ENCODE data around the gene CTNND2.
"Not testable (repeated sequence)": the region's sequence is repeated elsewhere in the genome, so short reads cannot be mapped to it uniquely, and the experiment has no call there.

Gene CTNND2

DNA sequence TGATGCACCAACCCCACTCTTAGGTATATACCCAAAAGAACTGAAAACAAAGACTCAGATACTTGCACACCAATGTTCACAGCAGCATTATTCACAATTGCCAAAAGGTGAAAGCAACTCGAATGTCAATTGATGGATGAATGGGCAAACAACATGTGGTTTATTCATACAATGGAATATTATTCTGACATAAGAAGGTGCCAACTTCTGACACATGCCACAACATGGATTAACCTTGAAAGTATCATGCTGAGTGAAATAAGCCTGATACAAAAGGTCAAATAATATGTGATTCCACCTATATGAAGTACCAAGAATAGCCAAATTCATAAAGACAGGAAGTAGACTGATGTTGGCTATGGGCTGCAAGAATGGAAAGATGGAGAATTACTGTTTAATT, 35.0 kb downstream of the CTNND2 start:
- no peak for DNase-seq

GRCh38 chr5:11863911-11864310, 40.3 kb downstream of the CTNND2 start:
- no peak for DNase-seq

GRCh38 chr5:11857391-11857790, 46.9 kb downstream of the CTNND2 start:
- DNase-seq = no peak

GRCh38 chr5:11854936-11855335, 49.3 kb downstream of the CTNND2 start:
- DNase-seq = no peak

DNA sequence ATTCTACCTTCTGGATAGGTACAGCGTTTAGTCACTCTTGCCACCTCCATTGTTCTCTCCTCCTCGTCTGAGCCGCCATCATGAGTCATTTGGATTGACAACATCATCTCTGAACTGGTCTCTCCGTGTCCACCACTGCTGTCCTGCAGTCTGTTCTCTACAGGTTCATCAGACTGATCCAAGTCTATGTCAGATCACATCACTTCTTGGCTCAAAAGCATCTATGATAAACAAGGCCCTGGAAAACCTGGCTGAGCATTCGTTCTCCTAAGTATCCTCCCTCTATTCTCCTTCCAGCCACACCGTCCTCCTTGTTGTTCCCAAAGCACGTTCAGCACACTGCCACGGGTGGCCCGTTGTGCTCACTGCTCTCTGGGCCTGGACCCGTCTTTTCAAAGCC, 50.5 kb downstream of the CTNND2 start:
- DNase-seq = no peak

- DNase-seq = no peak
Measured at GRCh38 chr5:11853140-11853539, 51.1 kb downstream of the CTNND2 start.

DNA sequence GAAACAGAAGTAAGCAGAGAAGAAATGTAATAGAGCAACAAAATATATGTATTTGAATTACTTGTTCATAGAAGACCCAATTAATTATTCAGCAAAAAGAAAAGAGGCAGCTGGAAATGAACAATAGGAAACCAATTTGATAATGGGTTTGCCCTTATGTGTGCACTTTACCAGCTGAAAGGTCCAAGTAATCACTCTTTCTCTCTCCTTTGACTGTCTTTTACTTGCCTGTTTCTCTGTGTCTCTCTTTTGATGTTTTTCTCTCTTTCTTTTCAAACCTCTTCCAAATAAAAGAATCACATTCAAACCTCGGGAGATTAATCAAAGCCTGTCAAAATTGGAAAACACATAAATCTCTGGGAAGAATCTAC, 51.5 kb downstream of the CTNND2 start:
- no peak for DNase-seq

DNA sequence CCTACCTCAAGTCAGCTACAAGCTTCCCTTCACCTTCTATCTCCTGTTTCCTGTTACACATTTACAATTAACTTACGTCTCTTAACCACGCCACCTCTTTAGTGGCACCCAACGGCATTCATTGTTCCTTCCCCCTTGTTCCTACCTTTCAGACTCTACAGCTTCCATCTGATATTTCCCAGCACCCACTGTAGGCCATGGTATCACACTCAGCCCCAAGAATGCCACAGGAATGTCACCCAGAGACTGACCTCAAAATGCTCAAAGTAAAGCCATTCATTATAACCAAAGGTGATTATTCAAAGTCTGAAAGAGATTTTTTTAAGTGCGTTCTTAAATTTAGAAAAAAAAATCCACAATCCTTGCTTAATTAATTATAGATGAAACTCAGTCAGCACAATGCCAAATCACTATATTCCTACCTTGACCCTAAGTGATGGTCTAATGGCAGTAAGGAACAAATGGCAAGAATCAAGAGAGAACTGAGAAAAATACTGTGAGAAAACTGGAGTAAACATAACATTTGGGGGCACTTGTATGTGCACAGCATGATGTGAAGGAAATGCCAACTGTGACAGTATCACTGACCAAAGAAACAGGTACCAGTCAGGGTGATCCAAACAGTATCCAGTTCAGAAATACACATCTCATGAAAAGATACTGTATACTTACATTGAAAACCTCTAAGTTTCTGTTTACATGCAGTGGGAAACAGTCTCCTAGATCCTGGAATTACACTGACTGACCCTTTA, 52.1 kb downstream of the CTNND2 start:
- no peak for DNase-seq

GRCh38 chr5:11851416-11851815, 52.8 kb downstream of the CTNND2 start:
- no peak for DNase-seq

- not testable (repeated sequence) for DNase-seq
Measured at GRCh38 chr5:11828566-11828965, 75.7 kb downstream of the CTNND2 start.

DNA sequence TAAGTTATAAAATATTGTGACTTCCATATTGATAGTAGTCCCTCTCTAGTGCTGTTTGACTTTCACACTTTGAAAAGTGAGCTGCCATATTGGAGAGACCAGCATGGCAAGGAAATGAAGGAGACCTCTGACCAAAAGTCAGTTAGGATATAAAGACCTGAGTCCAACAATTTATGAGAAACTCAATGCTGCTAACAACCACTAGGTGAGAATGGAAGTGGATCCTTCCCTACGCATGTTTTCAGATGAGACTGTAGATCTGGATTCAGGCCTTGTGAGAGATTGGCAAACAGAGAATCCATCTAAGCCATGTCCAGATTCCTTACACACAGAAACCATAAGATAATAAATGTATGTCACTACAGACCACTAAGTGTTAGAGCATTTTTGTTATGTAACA, 81.6 kb downstream of the CTNND2 start:
- no peak for DNase-seq

DNA sequence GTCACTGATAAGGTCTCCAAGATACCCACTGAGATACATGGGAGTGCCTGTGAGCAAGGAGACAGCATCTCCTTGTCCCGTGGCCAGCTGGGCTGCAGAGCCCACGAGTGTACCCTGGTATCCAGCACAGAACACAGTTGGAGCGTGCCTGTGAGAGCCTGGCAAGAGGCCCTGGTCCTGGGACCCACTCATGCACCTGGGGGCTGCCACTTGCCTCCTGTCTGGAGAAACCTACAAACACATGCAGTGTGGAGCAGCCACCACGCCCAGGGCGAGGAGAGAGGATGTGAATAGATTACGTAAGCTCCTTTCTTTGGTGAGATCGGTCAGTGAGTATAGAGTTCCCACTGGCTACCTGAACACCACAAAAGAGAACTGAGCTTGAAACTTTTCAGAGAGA, 88.3 kb downstream of the CTNND2 start:
- DNase-seq = no peak

GRCh38 chr5:11815481-11815880, 88.8 kb downstream of the CTNND2 start:
- DNase-seq = no peak

- DNase-seq = no peak
Measured at GRCh38 chr5:11814373-11814772, 89.9 kb downstream of the CTNND2 start.

- no peak for DNase-seq
Measured at GRCh38 chr5:11809407-11809806, 94.8 kb downstream of the CTNND2 start.

- no peak for DNase-seq
Measured at GRCh38 chr5:11803436-11803835, 100.8 kb downstream of the CTNND2 start.

DNA sequence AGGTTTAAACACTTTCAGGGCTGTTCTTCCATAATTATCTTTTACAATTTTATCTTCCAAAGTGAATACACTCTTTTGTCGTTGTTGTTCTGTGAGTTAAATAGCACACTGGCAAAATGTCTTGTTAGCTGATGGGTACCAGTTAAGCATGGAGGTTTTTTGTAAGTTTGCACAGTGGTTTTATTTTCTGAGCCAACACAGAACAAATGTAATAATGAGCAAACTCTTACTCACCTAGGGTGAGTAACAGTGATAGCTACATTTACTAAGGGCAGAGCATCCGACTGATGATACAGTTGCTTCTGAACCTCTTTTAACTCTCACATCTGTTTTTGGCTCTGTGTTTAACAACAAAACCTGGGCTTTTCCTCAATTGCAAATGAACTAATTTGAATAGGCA, 103.2 kb downstream of the CTNND2 start:
- DNase-seq = no peak

DNA sequence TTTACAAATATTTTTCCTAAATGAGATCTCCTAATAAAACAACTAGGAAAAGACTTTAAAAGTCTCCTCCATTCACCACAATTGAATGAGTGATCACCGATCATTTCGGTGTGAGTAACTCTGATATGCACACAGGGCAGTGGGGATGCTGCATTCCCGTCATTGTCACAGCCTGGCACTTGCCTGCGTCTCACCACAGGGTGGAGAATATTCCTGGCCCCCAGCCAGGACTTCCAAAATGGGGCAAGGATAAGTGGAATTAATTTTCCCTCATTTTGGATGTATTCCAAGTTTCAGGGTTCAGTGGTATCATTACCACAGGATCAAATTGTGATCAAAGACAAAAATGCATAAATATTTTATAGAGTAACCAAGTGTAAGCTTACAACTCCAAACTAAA, 107.1 kb downstream of the CTNND2 start:
- DNase-seq = no peak

GRCh38 chr5:11793396-11793795, 110.8 kb downstream of the CTNND2 start:
- DNase-seq = no peak

DNA sequence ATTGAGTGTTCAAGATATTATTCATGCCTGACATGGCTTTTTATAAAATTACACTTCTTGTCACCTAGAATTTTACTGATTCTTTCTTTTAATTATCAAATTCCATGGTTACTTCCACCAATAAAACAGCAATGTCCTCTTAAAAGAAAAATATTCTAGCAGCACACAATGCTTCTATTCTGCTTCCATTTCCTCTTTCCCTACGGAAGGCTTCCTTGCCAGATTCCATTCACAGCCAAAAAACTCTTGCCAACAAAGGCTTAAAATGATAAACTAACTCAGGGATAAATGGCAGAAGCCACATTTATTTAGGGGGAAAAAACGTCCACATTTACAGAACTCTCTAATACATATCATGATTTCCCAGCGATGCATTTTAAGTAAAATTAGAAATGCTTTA, 111.6 kb downstream of the CTNND2 start:
- DNase-seq = no peak

- DNase-seq = no peak
Measured at GRCh38 chr5:11791792-11792191, 112.5 kb downstream of the CTNND2 start.

GRCh38 chr5:11790201-11790600, 114.0 kb downstream of the CTNND2 start:
- DNase-seq = no peak

- DNase-seq = no peak
Measured at GRCh38 chr5:11785771-11786352, 118.4 kb downstream of the CTNND2 start.

GRCh38 chr5:11780641-11781345, 123.5 kb downstream of the CTNND2 start:
- DNase-seq = no peak

Measured in stimulated activated CD4-positive, alpha-beta T cell treated with anti-CD3 and anti-CD28 coated beads, Interleukin-2, amount 100 ng/mL, for 24 hours (primary cell).